Activated CD4-positive, alpha-beta memory T cell treated with anti-CD3 and anti-CD28 coated beads, Interleukin-2, amount 10 ng/mL, durations not matched to agents 7 days and 5 days (primary cell): ENCODE measurements around the gene CMTM3. TPM values are rescaled to one million over a fixed set of nuclear protein-coding genes. Genes with fewer than 3 reads are reported as not detected.
A peak's percentile ranks its signal among the peaks of the same experiment; 100 is the strongest.
"Not testable (repeated sequence)": the region's sequence is repeated elsewhere in the genome, so short reads cannot be mapped to it uniquely, and the experiment has no call there.

Experiments used
- CTCF ChIA-PET: fragments of 350-600 bp; sonication (Branson Sonifier 250); formaldehyde crosslinking; loops from one replicate; lab custom pipeline; 2021; ENCODE audit warnings: antibody characterized with exemption, inconsistent platforms; lab: Charles Lee
- POLR2A ChIA-PET: fragments of 350-600 bp; sonication (Branson Sonifier 250); formaldehyde crosslinking; loops from one replicate; lab custom pipeline; 2021; ENCODE audit warnings: antibody characterized with exemption; lab: Charles Lee
- DNase-seq: peaks from one replicate; pipeline ENCODE4 v3.0.0-alpha.2; 2020
- H3K27ac Mint-ChIP-seq: one replicate; pipeline ENCODE4 v1.8.0; 2021; ENCODE audit warnings: mild to moderate bottlenecking, mixed read lengths
- H3K27me3 Mint-ChIP-seq: one replicate; pipeline ENCODE4 v1.8.0; 2021; ENCODE audit warnings: mixed read lengths
- H3K36me3 Mint-ChIP-seq: one replicate; pipeline ENCODE4 v1.8.0; 2021; ENCODE audit warnings: low read depth, mixed read lengths
- H3K4me1 Mint-ChIP-seq: one replicate; pipeline ENCODE4 v1.8.0; 2021; ENCODE audit warnings: mixed read lengths
- H3K4me3 Mint-ChIP-seq: one replicate; pipeline ENCODE4 v1.8.0; 2021; ENCODE audit warnings: mild to moderate bottlenecking, mixed read lengths
- H3K9me3 Mint-ChIP-seq: one replicate; pipeline ENCODE4 v1.8.0; 2021; ENCODE audit warnings: mixed read lengths
- total RNA-seq, 2 experiments: library from RNA; stranded (reverse); gene quantifications; one replicate each; pipeline ENCODE4 v1.2.3, GENCODE V29; 2021

The CMTM3 gene
- total RNA-seq, 2 experiments from 2014 or later, result 111 TPM

DNA sequence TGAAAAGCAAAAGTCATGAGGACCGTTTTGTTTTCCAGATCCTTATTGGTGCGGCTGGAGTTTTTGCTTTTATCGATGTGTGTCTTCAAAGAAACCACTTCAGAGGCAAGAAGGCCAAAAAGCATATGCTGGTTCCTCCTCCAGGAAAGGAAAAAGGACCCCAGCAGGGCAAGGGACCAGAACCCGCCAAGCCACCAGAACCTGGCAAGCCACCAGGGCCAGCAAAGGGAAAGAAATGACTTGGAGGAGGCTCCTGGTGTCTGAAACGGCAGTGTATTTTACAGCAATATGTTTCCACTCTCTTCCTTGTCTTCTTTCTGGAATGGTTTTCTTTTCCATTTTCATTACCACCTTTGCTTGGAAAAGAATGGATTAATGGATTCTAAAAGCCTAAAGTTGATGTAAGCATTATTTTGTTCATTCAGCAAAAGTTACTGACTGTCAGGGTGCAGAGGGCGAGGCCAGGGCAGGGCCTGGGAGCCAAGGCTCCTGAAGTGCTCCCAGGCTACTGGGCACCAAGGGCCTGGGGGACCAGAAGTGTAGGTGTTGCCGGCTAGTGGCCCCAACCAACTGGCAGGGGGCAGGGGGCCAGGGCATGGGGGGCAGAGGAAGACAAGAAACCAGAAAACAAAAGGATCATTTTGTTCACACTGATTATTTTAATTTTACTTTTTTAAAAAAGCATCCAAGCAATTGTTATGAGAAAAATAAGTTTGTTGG lies 16.5 kb upstream of the CMTM3 start:
- Mint-ChIP-seq H3K27ac (no peak overlapping the region), H3K27me3 (peaks cover 2% of the 10 kb centered on the region), H3K36me3 (no peaks in the 10 kb centered on the region), H3K4me3 (no peak overlapping the region), H3K9me3 (no peaks in the 10 kb centered on the region), H3K4me1 (peaks cover 26% of the 10 kb centered on the region)
- ChIA-PET POLR2A (no interaction called here), CTCF (interaction anchor here (2.4 to 2.8 kb wide), 3 partner anchors 10 to 181 kb away, joined by 14 to 49 read pairs (median 15); no protein-coding TSS in a partner anchor)
- DNase-seq, result no peak

DNA sequence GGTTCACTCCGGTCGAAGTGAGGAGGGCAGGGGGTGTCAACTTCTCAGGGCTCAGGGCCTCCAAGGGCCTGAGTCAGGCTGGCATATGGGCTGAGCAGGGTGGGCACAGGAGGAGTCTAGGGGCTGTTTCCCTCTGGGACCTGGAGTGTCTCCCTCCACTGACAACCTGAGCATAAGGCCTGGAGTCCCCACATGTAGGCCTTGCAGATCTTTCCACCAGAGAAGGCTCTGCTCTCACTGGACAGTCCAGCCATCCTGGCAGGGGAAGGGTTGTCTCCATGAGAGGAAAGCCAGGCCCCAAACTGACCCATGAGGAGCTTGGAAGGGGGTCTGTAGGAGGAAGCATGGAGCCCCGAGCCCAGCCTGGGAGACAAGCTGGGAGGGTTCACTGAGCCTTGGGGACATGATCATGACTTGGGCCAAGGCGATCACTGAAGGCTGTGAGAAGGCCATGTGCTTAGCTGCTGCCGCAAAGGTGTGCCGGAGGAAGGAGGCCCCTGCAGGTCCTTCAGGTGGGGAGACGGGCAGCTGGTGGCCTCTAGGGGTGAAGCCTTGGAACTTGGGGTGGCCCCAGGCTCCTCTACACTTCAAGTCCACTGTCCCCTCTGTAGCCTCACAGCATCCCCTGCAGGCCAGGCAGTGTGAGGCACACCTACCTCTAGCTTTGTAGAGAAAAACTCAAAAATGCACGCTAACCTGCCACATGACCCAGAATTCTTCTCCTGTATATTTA lies 15.4 kb upstream of the CMTM3 start:
- DNase-seq, result peak; percentile 81
- peaks cover 26% of the 10 kb centered on the region for H3K4me1 Mint-ChIP-seq
- ChIA-PET POLR2A (interaction anchor here (1.1 to 2.7 kb wide), 9 partner anchors 9 to 182 kb away, joined by 4 to 36 read pairs (median 5); partner anchors contain the start of genes CKLF, CMTM2 and CMTM3), CTCF (interaction anchor here (0.5 to 2.8 kb wide), 27 partner anchors 9 to 247 kb away, joined by 3 to 49 read pairs (median 5); partner anchors contain the start of genes CKLF, CMTM2, CMTM3 and TK2)
- H3K27me3 Mint-ChIP-seq, result peaks cover 2% of the 10 kb centered on the region
- H3K4me3 Mint-ChIP-seq, result peak overlapping the region; percentile 67
- no peaks in the 10 kb centered on the region for H3K36me3 Mint-ChIP-seq
- H3K27ac Mint-ChIP-seq, result peak overlapping the region; percentile 47
- H3K9me3 Mint-ChIP-seq, result peaks cover 3% of the 10 kb centered on the region

DNA sequence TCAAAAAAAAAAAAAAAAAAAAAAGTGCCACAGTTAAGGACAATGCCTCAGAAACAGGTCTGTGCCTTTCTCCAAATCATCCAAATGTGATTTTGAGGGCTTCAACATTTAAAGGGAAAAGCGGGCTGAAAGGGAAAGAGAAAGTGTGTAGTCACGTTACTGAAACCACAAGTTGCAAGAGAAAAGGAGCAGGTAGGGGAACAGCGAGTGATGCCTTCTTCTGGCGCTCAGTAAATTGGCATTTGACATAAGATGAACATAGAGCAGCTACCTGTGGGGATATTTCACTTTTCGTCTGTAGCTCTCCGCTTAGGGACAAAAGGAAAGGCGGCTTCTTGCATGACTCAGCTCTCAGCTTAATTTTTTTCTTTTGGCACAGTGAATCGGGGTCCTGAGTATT lies 14.2 kb upstream of the CMTM3 start:
- peak overlapping the region; percentile 67 for H3K4me3 Mint-ChIP-seq
- POLR2A ChIA-PET, result interaction anchor here (0.8 to 2.7 kb wide), 8 partner anchors 8 to 182 kb away, joined by 3 to 36 read pairs (median 10); partner anchors contain the start of genes CKLF and CMTM3
- H3K27me3 Mint-ChIP-seq, result peaks cover 2% of the 10 kb centered on the region
- no peaks in the 10 kb centered on the region for H3K36me3 Mint-ChIP-seq
- H3K4me1 Mint-ChIP-seq, result peaks cover 33% of the 10 kb centered on the region
- peak overlapping the region; percentile 34 for H3K27ac Mint-ChIP-seq
- peak; percentile 31 for DNase-seq
- peaks cover 3% of the 10 kb centered on the region for H3K9me3 Mint-ChIP-seq
- CTCF ChIA-PET, result interaction anchor here (0.6 to 2.8 kb wide), 18 partner anchors 8 to 183 kb away, joined by 3 to 49 read pairs (median 12); partner anchors contain the start of genes CKLF, CMTM2, CMTM3 and TK2

DNA sequence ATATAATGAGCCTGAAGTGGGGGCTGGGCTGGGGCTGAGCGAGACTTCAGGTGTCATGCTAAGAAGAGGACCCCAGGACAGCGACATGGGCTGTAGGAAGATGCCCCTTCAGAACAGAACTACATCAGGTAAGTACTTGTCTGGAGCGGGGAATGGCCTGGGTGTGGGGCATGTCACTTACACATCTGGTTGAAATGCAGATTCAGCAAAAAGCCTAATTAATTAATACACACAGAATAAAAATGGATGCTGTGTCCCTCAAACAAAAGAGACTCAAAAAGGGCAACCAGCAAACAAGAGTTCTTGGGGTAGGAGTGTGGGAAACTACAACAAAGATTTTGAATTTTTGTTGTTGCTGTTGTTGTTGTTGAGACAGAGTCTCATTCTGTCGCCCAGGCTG lies 13.5 kb upstream of the CMTM3 start:
- ChIA-PET POLR2A (interaction anchor here (0.8 to 2.7 kb wide), 7 partner anchors 10 to 183 kb away, joined by 3 to 36 read pairs (median 14); partner anchors contain the start of genes CKLF and CMTM3), CTCF (interaction anchor here (1.1 to 2.8 kb wide), 10 partner anchors 11 to 184 kb away, joined by 4 to 49 read pairs (median 18); partner anchors contain the start of genes CMTM2 and CMTM3)
- Mint-ChIP-seq H3K36me3 (no peaks in the 10 kb centered on the region), H3K27ac (no peak overlapping the region), H3K4me1 (peaks cover 34% of the 10 kb centered on the region), H3K9me3 (peaks cover 3% of the 10 kb centered on the region), H3K27me3 (peaks cover 2% of the 10 kb centered on the region), H3K4me3 (no peak overlapping the region)
- DNase-seq, result no peak

DNA sequence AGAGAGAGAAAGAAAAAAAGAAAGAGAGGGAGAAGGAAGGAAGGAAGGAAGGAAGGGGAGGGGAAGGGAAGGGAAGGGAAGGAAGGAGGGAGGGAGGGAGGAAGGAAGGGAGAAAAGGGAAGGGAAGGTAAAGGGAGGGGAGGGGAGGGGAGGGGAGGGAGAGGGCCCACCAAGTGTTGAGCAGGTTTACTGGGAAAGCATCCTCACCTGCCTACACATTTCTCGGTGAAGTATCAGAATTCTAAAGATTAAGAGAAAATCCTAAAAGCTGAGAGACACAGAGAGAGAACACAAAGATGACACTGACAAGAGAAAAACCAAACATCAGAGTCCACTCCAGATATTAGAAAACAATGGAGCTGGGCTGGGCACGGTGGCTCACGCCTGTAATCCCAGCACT lies 12.3 kb upstream of the CMTM3 start:
- peaks cover 2% of the 10 kb centered on the region for H3K27me3 Mint-ChIP-seq
- peaks cover 3% of the 10 kb centered on the region for H3K9me3 Mint-ChIP-seq
- DNase-seq, result no peak
- H3K36me3 Mint-ChIP-seq, result no peaks in the 10 kb centered on the region
- H3K27ac Mint-ChIP-seq, result no peak overlapping the region
- ChIA-PET POLR2A (no interaction called here), CTCF (interaction anchor here (0.9 to 1.2 kb wide), 2 partner anchors 16 to 27 kb away, joined by 3 to 6 read pairs; no protein-coding TSS in a partner anchor)
- no peak overlapping the region for H3K4me3 Mint-ChIP-seq
- peaks cover 45% of the 10 kb centered on the region for H3K4me1 Mint-ChIP-seq

DNA sequence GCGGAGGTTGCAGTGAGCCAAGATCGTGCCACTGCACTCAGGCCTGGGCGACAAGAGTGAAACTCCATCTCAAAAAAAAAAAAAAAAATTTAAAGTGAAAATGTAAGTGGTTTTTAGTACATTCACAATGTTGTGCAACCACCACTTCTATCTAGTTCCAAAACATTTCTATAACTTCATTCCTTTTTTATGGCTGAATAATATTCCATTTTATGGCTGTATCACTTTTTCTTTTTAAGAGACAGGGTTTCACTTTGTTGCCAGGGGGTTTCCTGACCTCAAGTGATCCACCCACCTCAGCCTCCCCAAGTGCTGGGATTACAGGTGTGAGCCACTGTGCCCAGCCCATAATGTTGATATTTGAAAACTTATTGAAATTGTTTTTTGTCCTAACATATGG lies 11.7 kb upstream of the CMTM3 start:
- H3K27ac Mint-ChIP-seq, result no peak overlapping the region
- POLR2A ChIA-PET, result no interaction called here

DNA sequence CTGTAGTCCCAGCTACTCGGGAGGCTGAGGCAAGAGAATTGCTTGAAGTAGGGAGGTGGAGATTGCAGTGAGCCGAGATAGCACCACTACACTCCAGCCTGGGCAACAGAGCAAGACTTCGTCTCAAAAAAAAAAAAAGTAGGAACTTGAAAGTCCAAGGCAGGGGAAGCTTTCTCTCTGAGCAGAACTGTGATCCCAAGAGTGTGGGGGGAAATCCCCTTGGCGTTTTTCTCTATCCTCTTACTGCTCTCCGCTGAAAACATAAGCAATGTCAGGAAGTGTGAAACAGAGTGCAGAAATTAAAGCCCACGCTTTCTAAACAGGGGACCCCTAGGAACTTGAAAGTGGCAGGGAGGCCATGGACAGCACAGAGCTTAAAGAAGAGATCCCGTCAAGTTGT lies 9.8 kb upstream of the CMTM3 start:
- CTCF ChIA-PET, result interaction anchor here (0.5 to 1.6 kb wide), 6 partner anchors 9 to 188 kb away, joined by 3 to 5 read pairs (median 3); no protein-coding TSS in a partner anchor
- DNase-seq, result no peak
- peaks cover 5% of the 10 kb centered on the region for H3K9me3 Mint-ChIP-seq
- peaks cover 56% of the 10 kb centered on the region for H3K4me1 Mint-ChIP-seq
- peaks cover 6% of the 10 kb centered on the region for H3K36me3 Mint-ChIP-seq
- peaks cover 2% of the 10 kb centered on the region for H3K27me3 Mint-ChIP-seq
- no peak overlapping the region for H3K4me3 Mint-ChIP-seq
- POLR2A ChIA-PET, result interaction anchor here (1.8 to 1.9 kb wide), 2 partner anchors 9 to 42 kb away, joined by 5 to 8 read pairs; partner anchors contain the start of gene CKLF
- peak overlapping the region; percentile 47 for H3K27ac Mint-ChIP-seq

More for the DNA sequence above, 11.7 kb upstream of the CMTM3 start:
- H3K36me3 Mint-ChIP-seq, result no peaks in the 10 kb centered on the region
- no peak overlapping the region for H3K4me3 Mint-ChIP-seq
- peaks cover 3% of the 10 kb centered on the region for H3K9me3 Mint-ChIP-seq
- CTCF ChIA-PET, result interaction anchor here (1.2 to 1.4 kb wide), 2 partner anchors 16 to 109 kb away, joined by 3 to 6 read pairs; no protein-coding TSS in a partner anchor
- H3K27me3 Mint-ChIP-seq, result peaks cover 2% of the 10 kb centered on the region
- no peak for DNase-seq
- H3K4me1 Mint-ChIP-seq, result peaks cover 48% of the 10 kb centered on the region

DNA sequence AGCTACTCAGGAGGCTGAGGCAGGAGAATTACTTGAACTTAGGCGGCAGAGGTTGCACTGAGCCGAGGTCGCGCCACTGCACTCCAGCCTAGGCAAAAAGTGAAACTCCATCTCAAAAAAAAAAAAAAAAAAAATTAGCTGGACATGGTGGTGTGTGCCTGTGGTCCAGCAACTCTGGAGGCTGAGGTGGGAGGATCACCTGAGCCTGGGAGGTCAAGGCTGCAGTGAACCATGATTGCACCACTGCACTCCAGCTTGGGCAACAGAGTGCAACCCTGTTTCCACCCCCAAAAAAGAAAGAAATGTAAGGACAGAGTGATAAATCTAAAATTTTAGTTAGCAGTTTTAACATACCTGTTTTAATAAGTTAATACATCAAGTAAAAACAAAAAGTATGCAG lies 7.9 kb upstream of the CMTM3 start:
- H3K4me1 Mint-ChIP-seq, result peaks cover 52% of the 10 kb centered on the region
- POLR2A ChIA-PET, result interaction anchor here (0.8 to 6.4 kb wide), 12 partner anchors 7 to 188 kb away, joined by 3 to 40 read pairs (median 4); partner anchors contain the start of gene CKLF
- peak overlapping the region; percentile 99 for H3K27ac Mint-ChIP-seq
- H3K4me3 Mint-ChIP-seq, DNase-seq, H3K27me3 Mint-ChIP-seq: not testable (repeated sequence)
- peaks cover 18% of the 10 kb centered on the region for H3K36me3 Mint-ChIP-seq
- peaks cover 14% of the 10 kb centered on the region for H3K9me3 Mint-ChIP-seq
- CTCF ChIA-PET, result interaction anchor here (1.0 to 4.3 kb wide), 8 partner anchors 7 to 190 kb away, joined by 3 to 33 read pairs (median 8); partner anchors contain the start of gene CKLF

DNA sequence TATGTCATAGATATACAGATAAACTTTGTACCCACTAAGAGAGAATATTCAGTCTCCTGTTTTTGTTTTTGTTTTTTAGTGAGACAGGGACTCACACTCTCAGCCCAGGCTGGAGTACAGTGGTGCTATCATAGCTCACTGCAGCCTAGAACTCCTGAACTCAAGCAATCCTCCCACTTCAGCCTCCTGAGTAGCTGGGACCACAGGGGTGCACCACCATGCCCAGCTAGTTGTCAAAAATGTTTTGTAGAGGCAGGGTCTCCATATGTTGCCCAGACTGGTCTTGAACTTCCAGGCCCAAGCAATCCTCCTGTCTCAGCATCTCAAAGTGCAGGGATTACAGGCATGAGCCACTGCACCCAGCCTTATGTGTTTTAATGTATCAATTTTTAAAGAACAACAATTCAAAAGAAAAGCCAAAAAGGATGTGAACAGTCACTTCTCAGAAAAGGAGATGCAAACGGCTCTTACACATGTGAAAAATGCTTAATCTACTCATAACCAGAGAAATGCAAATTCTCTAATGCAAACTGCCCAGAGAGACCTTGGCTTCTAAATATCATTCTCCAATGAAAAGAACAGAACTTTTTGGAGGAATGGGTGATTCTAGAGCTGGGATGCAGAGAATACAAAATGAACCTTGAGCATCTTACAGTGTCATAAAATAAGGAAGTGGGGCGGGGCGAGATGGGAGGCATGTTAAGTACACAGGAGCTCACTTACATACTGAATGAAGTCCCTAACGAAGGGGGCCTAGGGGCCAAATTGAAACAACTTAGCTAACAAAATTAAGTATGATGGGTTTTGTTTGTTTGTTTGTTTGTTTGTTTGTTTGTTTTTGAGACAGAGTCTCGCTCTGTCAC lies 7.3 kb upstream of the CMTM3 start:
- DNase-seq, result peak; percentile 38
- Mint-ChIP-seq H3K4me1 (peaks cover 50% of the 10 kb centered on the region), H3K27me3 (no peaks in the 10 kb centered on the region), H3K36me3 (peaks cover 18% of the 10 kb centered on the region), H3K4me3 (peak overlapping the region; percentile 57), H3K27ac (peak overlapping the region; percentile 99), H3K9me3 (peaks cover 18% of the 10 kb centered on the region)
- POLR2A ChIA-PET, result interaction anchor here (0.7 to 6.4 kb wide), 14 partner anchors 8 to 188 kb away, joined by 3 to 40 read pairs (median 4); partner anchors contain the start of gene CKLF
- CTCF ChIA-PET, result interaction anchor here (1.0 to 4.3 kb wide), 11 partner anchors 8 to 276 kb away, joined by 3 to 33 read pairs (median 4); partner anchors contain the start of gene CKLF

DNA sequence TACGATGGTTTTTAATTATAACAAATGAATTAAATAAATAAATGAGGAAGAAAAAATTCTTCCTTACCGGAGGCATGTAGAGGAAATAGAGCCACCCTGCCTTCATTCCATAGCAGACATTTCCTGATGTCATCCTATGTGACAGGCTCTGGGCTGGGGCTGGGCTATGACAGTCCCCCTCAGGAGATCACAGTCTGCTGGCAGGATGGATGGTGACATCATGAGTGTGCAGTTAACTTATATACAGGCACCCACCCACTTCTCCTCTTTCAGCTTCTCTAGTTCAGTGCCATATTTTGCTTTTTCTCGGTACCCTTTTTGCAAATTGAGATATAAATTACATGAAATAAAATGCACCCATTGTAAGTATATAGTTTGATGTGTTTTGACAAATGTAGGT lies 6.4 kb upstream of the CMTM3 start:
- H3K36me3 Mint-ChIP-seq, result peaks cover 18% of the 10 kb centered on the region
- peak overlapping the region; percentile 99 for H3K27ac Mint-ChIP-seq
- H3K27me3 Mint-ChIP-seq, result no peaks in the 10 kb centered on the region
- no peak overlapping the region for H3K4me3 Mint-ChIP-seq
- H3K4me1 Mint-ChIP-seq, result peaks cover 54% of the 10 kb centered on the region
- ChIA-PET POLR2A (interaction anchor here (0.7 to 6.4 kb wide), 8 partner anchors 8 to 189 kb away, joined by 3 to 40 read pairs (median 5); partner anchors contain the start of gene CKLF), CTCF (interaction anchor here (1.0 to 4.3 kb wide), 11 partner anchors 9 to 275 kb away, joined by 3 to 33 read pairs (median 4); partner anchors contain the start of gene CKLF)
- no peak for DNase-seq
- H3K9me3 Mint-ChIP-seq, result peaks cover 18% of the 10 kb centered on the region

DNA sequence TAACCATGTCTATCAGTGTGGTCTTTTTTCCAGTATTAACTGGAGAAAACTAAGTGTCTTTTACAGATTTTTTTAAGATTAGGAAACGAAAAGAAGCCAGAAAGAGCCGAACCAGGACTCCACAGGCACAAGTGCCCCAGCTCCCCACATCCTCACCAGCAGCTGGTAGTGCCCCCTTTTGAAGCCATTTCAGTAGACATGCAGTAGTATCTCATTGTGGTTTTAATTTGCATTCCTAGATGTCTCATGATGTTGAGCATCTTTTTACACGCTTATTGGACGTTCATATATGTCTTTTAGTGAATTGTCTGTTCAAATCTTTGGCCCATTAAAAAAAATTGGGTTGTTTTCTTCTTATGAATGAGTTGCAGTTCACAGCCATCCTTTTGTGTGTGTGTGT lies 4.8 kb upstream of the CMTM3 start:
- Mint-ChIP-seq H3K27ac (peak overlapping the region; percentile 18), H3K4me1 (peaks cover 61% of the 10 kb centered on the region), H3K27me3 (no peaks in the 10 kb centered on the region), H3K36me3 (peaks cover 22% of the 10 kb centered on the region), H3K9me3 (peaks cover 15% of the 10 kb centered on the region), H3K4me3 (no peak overlapping the region)
- DNase-seq, result no peak
- ChIA-PET CTCF (interaction anchor here (3.2 to 4.3 kb wide), 2 partner anchors 9 to 10 kb away, joined by 14 to 33 read pairs; no protein-coding TSS in a partner anchor), POLR2A (interaction anchor here (4.8 to 6.4 kb wide), 2 partner anchors 47 to 77 kb away, joined by 39 to 40 read pairs; partner anchors contain the start of gene CKLF)
